ENCODE results near the gene NUP98.

The NUP98 gene

GRCh38 chr11:3723014-3723708, 74.2 kb downstream of the NUP98 start:
- DNase-seq = no peak

GRCh38 chr11:3722100-3722499, 75.3 kb downstream of the NUP98 start:
- no peak for DNase-seq

GRCh38 chr11:3720997-3721396, 76.4 kb downstream of the NUP98 start:
- no peak for DNase-seq

- no peak for DNase-seq
These were observed 85.1 kb downstream of the NUP98 start for GRCh38 chr11:3712274-3712673.

GRCh38 chr11:3710485-3711259, 86.7 kb downstream of the NUP98 start:
- DNase-seq = no peak

- DNase-seq = no peak
These were observed 87.4 kb downstream of the NUP98 start for GRCh38 chr11:3709977-3710376.

GRCh38 chr11:3707176-3707575, 90.2 kb downstream of the NUP98 start:
- DNase-seq = no peak

GRCh38 chr11:3703383-3703782, 94.0 kb downstream of the NUP98 start:
- DNase-seq = no peak

GRCh38 chr11:3700910-3701309, 96.4 kb downstream of the NUP98 start:
- DNase-seq = no peak

- DNase-seq = no peak
These were observed 96.9 kb downstream of the NUP98 start for GRCh38 chr11:3700410-3700809.

- no peak for DNase-seq
These were observed 110.6 kb downstream of the NUP98 start for GRCh38 chr11:3686751-3687150.

GRCh38 chr11:3685923-3686322, 111.4 kb downstream of the NUP98 start:
- no peak for DNase-seq

- DNase-seq = no peak
These were observed 112.6 kb downstream of the NUP98 start for GRCh38 chr11:3684819-3685172.

GRCh38 chr11:3684129-3684818, 113.1 kb downstream of the NUP98 start:
- DNase-seq = no peak

- no peak for DNase-seq
These were observed 114.3 kb downstream of the NUP98 start for GRCh38 chr11:3683039-3683438.

GRCh38 chr11:3679077-3679476, 118.3 kb downstream of the NUP98 start:
- DNase-seq = no peak

GRCh38 chr11:3675971-3676370, 121.4 kb downstream of the NUP98 start:
- DNase-seq = no peak

GRCh38 chr11:3674189-3674588, 123.2 kb downstream of the NUP98 start:
- DNase-seq = no peak

- no peak for DNase-seq
These were observed 125.8 kb downstream of the NUP98 start, which contains the start of gene CHRNA10 for GRCh38 chr11:3671334-3672254. CHRNA10 (minus strand) TSS chr11:3671384; CDS start chr11:3671312, 72 bp downstream.

- DNase-seq = no peak
These were observed 127.6 kb downstream of the NUP98 start for GRCh38 chr11:3669742-3670183.

- no peak for DNase-seq
These were observed 128.2 kb downstream of the NUP98 start for GRCh38 chr11:3669128-3669527.

GRCh38 chr11:3667149-3668035, 130.0 kb downstream of the NUP98 start:
- no peak for DNase-seq

Measured in stimulated activated naive CD4-positive, alpha-beta T cell treated with Interleukin-2 at 50 U/mL for 16 hours (primary cell).